HG03354 (cell line): ENCODE data around the gene PTCD2.
"Not testable (repeated sequence)": the region's sequence is repeated elsewhere in the genome, so short reads cannot be mapped to it uniquely, and the experiment has no call there.

ENCODE experiments used
- ATAC-seq: cut with Tn5 transposase; IDR thresholded peaks from one replicate; pipeline ENCODE4 v1.9.1; 2021; ENCODE audit warnings: mild to moderate bottlenecking; ENCODE audit not compliant: unreplicated experiment, poor library complexity, severe bottlenecking

The PTCD2 gene

DNA sequence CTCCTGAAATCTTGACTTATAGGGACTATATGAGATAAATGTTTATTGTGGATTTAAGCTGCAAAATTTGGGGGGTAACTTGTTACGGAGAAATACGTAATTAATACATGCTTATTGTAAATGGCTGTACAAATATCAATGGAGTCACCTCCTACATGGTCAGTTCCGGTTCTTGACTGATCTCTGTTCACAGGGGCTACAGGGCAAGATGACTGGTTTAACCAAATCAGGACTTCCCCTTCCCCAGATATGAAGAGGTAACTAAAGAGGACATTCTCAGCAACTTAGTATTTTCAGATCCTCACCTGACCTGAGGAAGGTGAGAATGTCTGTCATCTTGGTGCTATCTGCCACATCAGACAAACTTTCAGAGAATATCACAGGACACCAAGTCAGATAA, 54.7 kb downstream of the PTCD2 start:
- ATAC-seq, result no peak

- no peak for ATAC-seq
Measured at GRCh38 chr5:72376381-72376780, 56.2 kb downstream of the PTCD2 start.

DNA sequence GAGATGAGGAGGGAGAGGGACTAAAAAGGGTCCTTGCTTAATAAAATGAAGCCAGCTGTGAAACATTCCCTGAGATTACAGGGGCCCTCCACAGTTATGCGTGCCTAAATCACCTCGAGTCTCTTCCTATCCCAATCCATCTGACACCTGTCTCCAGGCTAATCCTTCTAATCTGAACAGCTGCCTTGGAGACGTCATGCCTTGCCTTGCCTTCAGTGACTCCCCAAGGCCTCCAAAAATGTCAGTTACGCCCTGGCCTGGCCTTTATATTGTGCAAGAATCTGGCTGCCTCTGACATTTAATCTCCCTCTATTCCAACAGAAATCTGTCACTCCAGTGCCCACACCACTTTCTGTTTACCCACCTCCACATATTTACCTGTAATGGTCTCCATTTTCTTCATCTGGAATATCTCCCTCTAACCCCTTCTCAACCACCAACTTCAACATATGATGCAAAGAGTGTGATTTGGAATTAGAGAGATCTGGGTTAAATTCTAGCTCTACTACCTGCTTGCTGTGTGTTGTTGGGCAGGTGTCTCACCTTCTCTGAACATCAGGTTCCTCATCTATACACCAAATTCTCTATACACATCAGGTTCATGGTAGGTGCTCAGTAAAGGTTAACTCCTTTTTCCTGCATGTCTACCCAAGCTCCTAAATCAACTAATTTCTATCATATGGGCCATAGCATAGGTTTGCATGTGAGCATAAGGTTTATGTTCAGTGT, 57.9 kb downstream of the PTCD2 start:
- ATAC-seq, result no peak

DNA sequence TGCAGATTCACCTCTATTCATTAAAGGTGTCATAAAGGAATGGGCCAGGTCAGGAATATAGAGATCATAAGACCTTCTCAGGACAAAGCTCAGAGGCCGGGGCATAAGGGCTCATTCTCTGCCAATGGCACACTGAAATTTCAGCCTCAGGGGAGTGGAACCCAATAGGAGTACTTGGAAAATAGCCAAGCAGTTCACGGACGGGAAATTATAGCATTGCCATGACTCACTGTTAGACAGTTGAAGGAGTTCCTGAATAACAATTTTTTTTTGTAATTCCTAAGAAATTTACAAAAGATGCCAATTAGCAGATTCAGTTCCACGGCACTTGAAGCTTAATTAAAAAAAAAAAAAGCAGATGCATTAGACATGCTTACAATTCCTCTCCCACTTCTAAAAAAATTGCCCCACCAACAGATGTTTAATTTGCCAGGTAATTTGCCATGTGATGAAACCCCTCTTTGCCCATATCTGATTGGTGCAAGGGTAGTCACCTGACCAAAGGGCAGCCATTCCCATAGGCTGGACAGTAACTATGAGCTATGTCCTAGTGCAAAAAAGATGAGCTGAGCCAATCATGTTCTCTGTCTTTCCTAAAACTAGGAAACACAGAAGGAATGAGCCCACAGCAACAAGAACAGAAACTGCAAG, 58.6 kb downstream of the PTCD2 start:
- no peak for ATAC-seq

GRCh38 chr5:72379936-72380335, 59.8 kb downstream of the PTCD2 start:
- no peak for ATAC-seq

DNA sequence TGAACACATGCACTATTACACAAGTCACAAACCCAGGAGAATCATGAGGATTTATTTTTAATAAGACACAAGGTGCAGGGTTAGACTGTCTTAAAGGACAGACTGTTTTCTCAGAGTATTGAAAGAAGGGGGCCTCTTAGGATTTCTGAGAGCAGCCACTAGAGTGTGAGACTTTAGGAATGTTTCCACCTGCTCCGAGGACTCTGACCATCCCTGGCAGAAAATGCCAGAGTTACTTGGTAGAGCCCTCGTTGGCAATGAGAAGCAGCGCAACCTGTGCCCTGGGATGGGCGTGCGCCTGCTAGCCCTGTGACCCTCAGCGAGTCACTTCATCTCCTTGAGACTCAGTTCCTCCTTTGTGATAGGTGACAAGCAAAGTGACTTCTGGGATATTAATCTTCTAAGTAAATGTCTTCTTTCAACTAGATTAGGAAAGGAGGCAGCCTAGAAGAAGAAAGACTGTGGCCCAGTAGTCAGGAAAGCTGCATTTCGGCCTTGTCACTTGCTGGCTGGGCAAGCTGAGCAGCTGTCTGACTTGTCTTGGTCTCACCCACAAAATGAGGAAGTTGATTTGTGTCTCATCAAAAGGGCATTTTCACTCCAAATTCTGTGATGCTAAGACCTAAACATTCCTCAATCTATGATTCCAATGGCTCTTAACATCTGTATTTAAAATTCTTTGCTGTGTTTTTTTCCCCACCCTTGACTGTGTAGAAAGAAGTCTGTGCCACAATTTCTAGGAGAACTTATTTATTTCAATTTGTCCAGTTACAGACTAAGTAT, 60.5 kb downstream of the PTCD2 start:
- no peak for ATAC-seq

GRCh38 chr5:72383280-72383679, 63.1 kb downstream of the PTCD2 start:
- ATAC-seq, result no peak

DNA sequence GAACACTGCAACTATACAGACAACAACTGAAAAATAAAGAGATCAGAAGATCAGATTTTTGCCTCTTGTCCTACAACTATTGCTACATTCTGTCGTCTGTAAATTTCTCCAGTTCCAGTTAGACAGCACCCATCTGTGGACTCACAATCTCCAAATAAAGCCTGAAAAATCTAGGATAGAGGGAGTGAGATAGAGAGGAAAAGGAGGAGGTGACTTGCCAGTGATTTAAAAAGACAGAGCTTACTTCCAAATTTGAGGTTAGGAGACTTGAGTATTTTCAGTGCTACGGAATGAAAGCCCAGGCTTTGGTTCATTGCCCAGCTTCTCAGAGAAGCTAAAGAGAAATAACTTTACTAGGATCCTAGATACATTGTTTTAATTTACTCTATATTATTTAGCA, 63.6 kb downstream of the PTCD2 start:
- no peak for ATAC-seq

DNA sequence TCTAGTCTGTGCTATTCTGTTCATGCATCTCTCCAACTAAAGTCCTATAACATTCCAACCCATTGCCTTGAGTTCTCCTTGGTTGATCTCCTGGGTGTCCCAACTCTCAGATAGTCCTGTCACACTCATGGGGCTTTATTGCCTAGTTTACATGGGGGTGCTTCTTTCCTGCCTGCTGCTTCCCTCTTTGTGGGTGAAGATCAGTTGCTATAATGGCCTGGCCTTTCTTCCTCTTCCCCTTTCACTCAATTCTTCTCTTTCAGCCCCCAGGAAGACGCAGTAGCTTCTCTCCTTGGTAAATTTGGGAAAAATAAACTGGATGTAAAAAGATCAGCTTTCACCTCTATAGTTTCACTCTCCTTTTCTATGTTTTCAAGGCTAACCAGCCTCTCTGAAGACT, 66.5 kb downstream of the PTCD2 start:
- ATAC-seq, result no peak

DNA sequence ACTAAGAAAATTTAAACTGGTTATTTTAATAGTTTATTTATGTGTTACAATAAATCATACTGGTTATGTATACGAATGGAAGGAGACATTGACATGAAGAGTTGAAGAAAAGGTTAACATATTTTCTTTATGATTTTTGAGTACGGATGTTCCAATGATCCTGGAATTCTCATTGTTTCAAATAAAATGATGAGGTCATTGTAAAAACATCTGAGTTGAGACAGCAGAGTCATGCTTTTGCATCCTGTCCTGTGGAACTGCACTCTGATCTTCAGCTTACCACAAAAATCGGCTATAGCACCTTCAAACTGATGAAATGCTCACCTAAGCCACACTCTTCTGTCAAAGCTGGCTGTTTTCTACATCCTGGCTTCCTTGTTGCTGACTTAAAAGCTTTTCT, 67.8 kb downstream of the PTCD2 start:
- no peak for ATAC-seq

- ATAC-seq, result no peak
Measured at GRCh38 chr5:72388646-72389045, 68.5 kb downstream of the PTCD2 start.

GRCh38 chr5:72390836-72391235, 70.7 kb downstream of the PTCD2 start:
- ATAC-seq, result no peak

DNA sequence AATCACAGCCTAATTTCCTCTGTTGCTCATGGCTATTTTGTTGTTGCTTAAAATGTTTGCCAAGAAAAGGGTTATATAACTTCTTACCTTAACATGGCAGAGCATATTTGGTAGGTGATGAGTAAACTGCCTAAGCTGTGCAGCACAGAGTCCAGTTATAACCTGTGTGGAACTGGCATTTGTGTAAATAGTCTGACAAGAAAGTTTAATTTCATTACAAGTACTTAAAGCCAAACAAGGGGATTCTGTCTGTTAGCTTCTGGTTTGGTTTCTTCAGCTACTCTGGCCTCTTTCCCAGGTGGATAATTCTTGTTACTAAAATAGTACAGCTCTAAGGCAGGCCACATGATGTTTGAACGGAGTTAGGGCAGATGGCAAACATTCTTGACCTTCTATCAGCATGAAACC, 72.2 kb downstream of the PTCD2 start:
- ATAC-seq, result no peak

GRCh38 chr5:72393052-72393451, 72.9 kb downstream of the PTCD2 start:
- ATAC-seq, result no peak

DNA sequence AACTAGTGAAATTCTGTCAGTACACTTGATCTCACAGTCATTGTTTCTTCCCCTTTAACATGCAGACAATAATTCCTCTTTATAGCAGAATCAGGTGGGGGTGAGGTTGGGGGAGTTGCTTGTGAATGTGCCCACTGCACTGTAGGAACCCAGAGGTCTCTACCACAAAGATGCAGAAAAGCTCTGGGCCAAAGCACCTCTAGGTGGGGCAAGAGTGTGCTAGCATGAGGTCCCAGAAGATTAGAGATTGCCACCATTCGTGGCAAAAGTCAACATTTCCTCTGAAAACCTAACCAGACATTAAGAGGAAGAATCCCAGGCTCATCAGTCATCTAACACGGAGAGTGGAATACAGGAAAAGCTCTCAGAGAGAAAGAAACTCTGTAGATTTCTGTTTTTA, 74.5 kb downstream of the PTCD2 start:
- ATAC-seq, result no peak

DNA sequence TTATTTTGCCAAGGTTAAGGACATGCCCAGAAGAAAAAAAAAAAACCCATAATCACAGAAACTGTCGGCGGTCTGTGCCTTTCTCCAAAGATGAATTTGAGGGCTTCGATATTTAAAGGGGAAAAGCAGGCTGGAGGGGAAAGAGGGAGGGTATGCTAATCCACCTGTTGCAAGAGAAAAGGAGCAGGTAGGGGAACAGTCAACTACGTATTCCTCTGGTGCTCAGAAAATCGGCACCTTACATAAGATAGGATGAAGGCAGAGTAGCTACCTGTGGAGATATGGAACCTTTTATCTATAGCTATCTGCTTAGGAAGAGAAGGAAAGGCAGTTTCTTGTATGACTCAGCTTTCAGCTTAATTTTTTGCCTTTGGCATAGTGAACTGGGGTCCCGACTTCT, 77.7 kb downstream of the PTCD2 start:
- no peak for ATAC-seq

- no peak for ATAC-seq
Measured at GRCh38 chr5:72400950-72401349, 80.8 kb downstream of the PTCD2 start.

DNA sequence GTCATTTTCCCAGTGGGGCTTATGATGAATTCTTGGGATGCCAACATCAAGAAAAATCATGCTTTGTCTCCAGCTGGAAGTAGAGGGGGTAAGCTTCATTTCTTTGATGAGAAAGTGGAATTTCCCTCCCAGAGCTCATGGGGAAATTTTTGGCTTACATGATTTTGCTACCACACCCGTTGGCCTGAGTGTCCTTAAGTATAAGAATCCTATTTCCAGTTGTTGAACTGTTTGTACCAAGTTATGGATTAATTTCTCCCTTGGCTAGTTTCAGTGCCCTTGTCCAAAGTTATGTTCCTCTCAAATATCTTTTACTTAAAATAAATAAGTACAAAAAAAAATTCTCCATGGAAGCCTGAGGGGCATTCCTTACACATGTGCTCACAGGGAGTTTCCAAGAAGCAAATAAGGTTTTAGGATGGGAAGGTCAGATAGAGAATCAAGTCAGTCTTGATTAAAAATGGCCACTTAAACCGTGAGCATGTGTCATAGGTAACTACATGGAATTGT, 82.3 kb downstream of the PTCD2 start:
- no peak for ATAC-seq

GRCh38 chr5:72402959-72403628, 82.9 kb downstream of the PTCD2 start:
- ATAC-seq, result no peak

GRCh38 chr5:72404771-72405170, 84.6 kb downstream of the PTCD2 start:
- ATAC-seq, result not testable (repeated sequence)
